Motor neuron (in vitro differentiated cells): ENCODE data around the gene HOXA5. TPM values are rescaled to one million over a fixed set of nuclear protein-coding genes. Genes with fewer than 3 reads are reported as not detected.

Experiments
- ATAC-seq, 8 experiments: fragments of 200-7000 bp; cut with Tn5 transposase; replicated peaks in 6 of 8; 2 replicates each; pipeline ENCODE4 v1.8.0; 2021; ENCODE audit warnings: mild to moderate bottlenecking in 8 of 8, moderate library complexity in 8 of 8
- H3K27ac ChIP-seq, 2 donors: fragments of 250-450 bp; sonication (Bioruptor Pico); 2 replicates each; pipeline ENCODE4 v1.9.0; 2021; ENCODE audit warnings: antibody characterized with exemption in 2 of 2, mild to moderate bottlenecking in 2 of 2, moderate library complexity in 1 of 2
- H3K4me1 ChIP-seq, 2 donors: fragments of 250-450 bp; sonication (Bioruptor Pico); replicated peaks in 1 of 2; 2 replicates each; pipeline ENCODE4 v1.6.1; 2021; ENCODE audit warnings: antibody characterized with exemption in 2 of 2, mild to moderate bottlenecking in 2 of 2, moderate library complexity in 1 of 2
- H3K4me3 ChIP-seq, 5 donors: fragments of 250-450 bp; sonication (Bioruptor Pico); 2 replicates each; pipeline ENCODE4 v1.9.0; 2021; ENCODE audit warnings: antibody characterized with exemption in 5 of 5, mild to moderate bottlenecking in 5 of 5, moderate library complexity in 4 of 5
- WGBS, 10 experiments: fragments of 450-650 bp; shearing (Covaris generic); methylation state at CpG; one replicate each; pipeline ENCODE4 v1.0.0; 2022; 5-methylcytosine and 5-hydroxymethylcytosine counted together
- in situ Hi-C, 9 experiments: fragments of 400-800 bp; cut with MboI; loops; one replicate each; pipeline ENCODE4 v1.15.0; 2021; ENCODE audit warnings: low sequenced_read_pairs in 9 of 9, low pct_unique_long_range_greater_than_20kb in 2 of 9; ENCODE audit not compliant: unreplicated experiment in 9 of 9
- total RNA-seq, 8 experiments: library from RNA; unstranded; fragments of 300-600 nt; gene quantifications; 2 replicates each; pipeline versions ENCODE4 v1.2.3 to v1.2.4, GENCODE V29; 2022

HOXA5 gene
- total RNA-seq, 8 experiments from 2014 or later = 10.0 to 121 (median 73.0) TPM

GRCh38 chr7:27128776-27129728 lies 14.4 kb downstream of the HOXA5 start:
- peak overlapping the region; percentile 47 to 92 (median 69) for H3K4me3 ChIP-seq
- peak overlapping the region; percentile 92 to 94 for H3K27ac ChIP-seq
- no peak for ATAC-seq
- WGBS, 10 experiments = 1 to 100% (median 80%) methylated on average over 1 to 15 of the region's 28 CpGs; no CpG with 5 or more reads in 3 of the 10 experiments
- in situ Hi-C loops = no loop called here
- peaks cover 25 to 70% of the 10 kb centered on the region in 2 donors for H3K4me1 ChIP-seq

GRCh38 chr7:27128034-27128433 lies 15.4 kb downstream of the HOXA5 start:
- H3K4me1 ChIP-seq = peaks cover 22 to 69% of the 10 kb centered on the region in 2 donors
- 0 to 100% (median 23%) methylated on average over 1 to 2 of the region's 2 CpGs; no CpG with 5 or more reads in 1 of the 10 experiments for WGBS, 10 experiments
- in situ Hi-C loops = no loop called here

GRCh38 chr7:27126596-27127327 lies 16.7 kb downstream of the HOXA5 start:
- Histone ChIP-seq H3K4me1 (peaks cover 22 to 68% of the 10 kb centered on the region in 2 donors), H3K4me3 (peak overlapping the region; percentile 8 to 69 (median 10)), H3K27ac (peak overlapping the region; percentile 94 to 95)
- ATAC-seq = no peak
- in situ Hi-C loops = no loop called here
- 0 to 58% (median 0%) methylated on average over 1 to 3 of the region's 3 CpGs; no CpG with 5 or more reads in 1 of the 10 experiments for WGBS, 10 experiments

More at GRCh38 chr7:27128034-27128433, 15.4 kb downstream of the HOXA5 start:
- peak overlapping the region in 1 of 2 donors; percentile 94 for H3K27ac ChIP-seq
- H3K4me3 ChIP-seq = peak overlapping the region in 4 of 5 donors; percentile 53 to 92 (median 75)
- ATAC-seq = no peak

GRCh38 chr7:27125986-27126394 lies 17.5 kb downstream of the HOXA5 start:
- no peak for ATAC-seq
- in situ Hi-C loops = no loop called here
- peaks cover 22 to 76% of the 10 kb centered on the region in 2 donors for H3K4me1 ChIP-seq
- H3K4me3 ChIP-seq = peak overlapping the region; percentile 10 to 69 (median 11)
- WGBS, 10 experiments = 0 to 80% (median 47%) methylated on average over 2 to 5 of the region's 5 CpGs; no CpG with 5 or more reads in 3 of the 10 experiments
- H3K27ac ChIP-seq = peak overlapping the region; percentile 94 to 95

GRCh38 chr7:27124902-27125689 lies 18.4 kb downstream of the HOXA5 start:
- 0 to 81% (median 20%) methylated on average over 1 to 8 of the region's 8 CpGs for WGBS, 10 experiments
- Histone ChIP-seq H3K4me3 (peak overlapping the region; percentile 41 to 87 (median 69)), H3K4me1 (peaks cover 23 to 83% of the 10 kb centered on the region in 2 donors), H3K27ac (peak overlapping the region; percentile 94 to 95)
- no peak for ATAC-seq
- in situ Hi-C loops = loop anchor here in 1 of 9 experiments (25.0 kb wide), 1 partner anchor 263 kb away; the partner anchor contains the start of gene SKAP2

GRCh38 chr7:27124096-27124901 lies 19.2 kb downstream of the HOXA5 start:
- in situ Hi-C loops = loop anchor here in 1 of 9 experiments (25.0 kb wide), 1 partner anchor 262 kb away; the partner anchor contains the start of gene SKAP2
- ATAC-seq = peak in 5 of 8 experiments; percentile 52 to 72 (median 61)
- H3K27ac ChIP-seq = peak overlapping the region; percentile 94 to 95
- 0 to 100% (median 1%) methylated on average over 1 to 22 of the region's 43 CpGs for WGBS, 10 experiments
- H3K4me3 ChIP-seq = peak overlapping the region; percentile 41 to 87 (median 69)
- H3K4me1 ChIP-seq = peaks cover 31 to 91% of the 10 kb centered on the region in 2 donors

GRCh38 chr7:27123477-27124053 lies 19.9 kb downstream of the HOXA5 start:
- H3K27ac ChIP-seq = peak overlapping the region; percentile 94 to 95
- in situ Hi-C loops = loop anchor here in 1 of 9 experiments (25.0 kb wide), 1 partner anchor 261 kb away; the partner anchor contains the start of gene SKAP2
- peaks cover 33 to 91% of the 10 kb centered on the region in 2 donors for H3K4me1 ChIP-seq
- H3K4me3 ChIP-seq = peak overlapping the region; percentile 41 to 87 (median 69)
- 0 to 94% (median 3%) methylated on average over 1 to 20 of the region's 26 CpGs; no CpG with 5 or more reads in 4 of the 10 experiments for WGBS, 10 experiments
- peak in 3 of 8 experiments; percentile 5 to 8 (median 7) for ATAC-seq

GRCh38 chr7:27123007-27123476 lies 20.4 kb downstream of the HOXA5 start:
- in situ Hi-C loops = loop anchor here in 1 of 9 experiments (25.0 kb wide), 1 partner anchor 261 kb away; the partner anchor contains the start of gene SKAP2
- Histone ChIP-seq H3K27ac (peak overlapping the region; percentile 94 to 95), H3K4me1 (peaks cover 33 to 90% of the 10 kb centered on the region in 2 donors), H3K4me3 (peak overlapping the region; percentile 41 to 87 (median 69))
- ATAC-seq = peak in 5 of 8 experiments; percentile 3 to 20 (median 15)
- WGBS, 10 experiments = 0 to 95% (median 12%) methylated on average over 1 to 9 of the region's 14 CpGs; no CpG with 5 or more reads in 3 of the 10 experiments

- in situ Hi-C loops = loop anchor here in 1 of 9 experiments (25.0 kb wide), 1 partner anchor 260 kb away; the partner anchor contains the start of gene SKAP2
- H3K4me1 ChIP-seq = peaks cover 30 to 83% of the 10 kb centered on the region in 2 donors
- WGBS, 10 experiments = 0 to 100% (median 6%) methylated on average over 2 to 35 of the region's 42 CpGs
- H3K4me3 ChIP-seq = peak overlapping the region; percentile 41 to 87 (median 69)
- peak in 2 of 8 experiments; percentile 11 to 34 for ATAC-seq
- peak overlapping the region; percentile 94 to 95 for H3K27ac ChIP-seq
Observed at GRCh38 chr7:27122077-27122910, 21.2 kb downstream of the HOXA5 start.

- peak overlapping the region; percentile 41 to 87 (median 69) for H3K4me3 ChIP-seq
Observed at GRCh38 chr7:27121684-27122076, 21.8 kb downstream of the HOXA5 start.

More at GRCh38 chr7:27121684-27122076, 21.8 kb downstream of the HOXA5 start:
- ATAC-seq = no peak
- WGBS, 10 experiments = 0 to 100% (median 13%) methylated on average over 1 to 7 of the region's 7 CpGs; no CpG with 5 or more reads in 1 of the 10 experiments
- in situ Hi-C loops = loop anchor here in 1 of 9 experiments (25.0 kb wide), 1 partner anchor 259 kb away; the partner anchor contains the start of gene SKAP2
- Histone ChIP-seq H3K4me1 (peaks cover 28 to 76% of the 10 kb centered on the region in 2 donors), H3K27ac (peak overlapping the region; percentile 94 to 95)
